GM20431 (cell line): ENCODE results near the gene EYS.
"Not testable (repeated sequence)": the region's sequence is repeated elsewhere in the genome, so short reads cannot be mapped to it uniquely, and the experiment has no call there.

Source experiments
- in situ Hi-C: fragments of 300-500 bp; cut with MseI, MboI; formaldehyde crosslinking; loops from one replicate; pipeline ENCODE4 v1.15.0; 2020; ENCODE audit warnings: low sequenced_read_pairs; ENCODE audit not compliant: unreplicated experiment

Gene EYS

DNA sequence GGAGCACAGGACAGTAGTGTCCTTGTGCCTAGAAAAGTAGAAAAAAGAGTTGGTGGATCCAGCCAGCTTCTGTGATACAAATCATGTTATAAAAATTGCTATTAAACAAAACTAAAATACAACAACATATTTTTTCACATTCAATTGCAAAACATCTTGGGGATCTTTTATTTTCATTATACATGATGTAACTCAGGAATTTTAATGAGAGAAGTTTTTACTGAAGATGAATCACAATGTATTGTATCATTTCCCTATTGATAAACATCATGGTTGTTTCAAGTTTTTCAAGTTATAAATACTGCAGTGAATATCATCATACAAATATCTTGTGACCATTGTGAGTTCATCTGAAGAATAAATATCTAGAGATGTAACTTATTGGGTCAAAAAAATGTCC lies 1463.4 kb downstream of the EYS start:
- in situ Hi-C loops, result no loop called here

- in situ Hi-C loops, result not testable (repeated sequence)
Observed at GRCh38 chr6:64238908-64239307, 1468.1 kb downstream of the EYS start.

- in situ Hi-C loops, result no loop called here
Observed at GRCh38 chr6:64238071-64238470, 1469.0 kb downstream of the EYS start.

GRCh38 chr6:64233746-64234145 lies 1473.3 kb downstream of the EYS start:
- in situ Hi-C loops, result no loop called here

DNA sequence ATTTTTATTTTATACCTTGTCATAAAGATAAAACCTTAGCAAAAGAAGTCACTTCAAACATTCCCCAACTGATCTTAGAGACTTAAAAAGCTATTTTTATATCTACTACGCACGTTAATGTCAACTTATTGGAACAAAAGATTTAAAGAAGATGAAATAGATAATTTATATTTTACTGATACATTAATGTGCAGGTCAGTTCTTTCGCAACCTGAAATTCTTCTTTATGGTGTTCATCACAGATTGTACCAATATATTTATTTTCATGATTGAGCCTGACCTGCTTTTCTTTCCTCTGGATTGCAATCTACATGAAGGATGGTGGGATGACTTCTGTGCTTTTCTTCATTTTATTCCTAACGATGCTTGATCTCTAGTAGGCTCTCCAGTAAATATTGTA lies 1475.1 kb downstream of the EYS start:
- in situ Hi-C loops, result no loop called here

DNA sequence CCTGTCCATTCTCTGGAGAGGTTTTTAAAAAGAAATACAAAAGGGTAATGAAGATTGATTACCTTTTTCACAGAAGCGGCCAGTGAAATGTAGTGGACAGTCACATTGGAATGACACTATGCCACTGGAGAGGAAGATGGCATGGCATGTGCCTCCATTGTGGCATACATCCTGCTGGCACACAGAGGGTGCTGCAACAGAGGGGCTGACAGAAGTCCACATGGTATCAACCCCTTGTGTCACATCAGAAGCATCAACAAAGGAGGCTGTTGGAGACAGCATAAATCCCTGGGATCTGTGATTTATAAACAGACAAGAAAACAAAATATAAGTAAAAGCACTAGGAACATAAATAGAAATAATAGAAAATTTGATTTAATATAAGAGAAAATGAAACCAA lies 1476.5 kb downstream of the EYS start:
- in situ Hi-C loops, result no loop called here

DNA sequence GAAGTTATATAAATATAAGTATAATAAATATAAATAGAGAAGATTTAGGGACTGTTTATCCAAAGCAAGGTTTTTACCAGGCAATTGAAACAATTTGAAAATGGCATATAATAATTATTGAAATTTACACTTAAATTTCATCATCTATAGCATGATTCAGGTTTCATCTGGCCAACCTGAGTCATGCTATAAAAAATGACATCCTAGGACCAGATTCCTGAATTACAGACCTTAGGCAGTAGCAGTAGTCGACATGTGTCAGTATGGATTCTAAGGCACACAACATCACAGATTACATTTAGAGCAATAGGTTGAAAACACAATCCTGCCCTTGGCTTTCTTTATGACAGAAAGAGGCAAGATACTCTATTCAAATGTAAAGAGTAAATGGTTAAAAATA lies 1479.2 kb downstream of the EYS start:
- in situ Hi-C loops, result no loop called here

DNA sequence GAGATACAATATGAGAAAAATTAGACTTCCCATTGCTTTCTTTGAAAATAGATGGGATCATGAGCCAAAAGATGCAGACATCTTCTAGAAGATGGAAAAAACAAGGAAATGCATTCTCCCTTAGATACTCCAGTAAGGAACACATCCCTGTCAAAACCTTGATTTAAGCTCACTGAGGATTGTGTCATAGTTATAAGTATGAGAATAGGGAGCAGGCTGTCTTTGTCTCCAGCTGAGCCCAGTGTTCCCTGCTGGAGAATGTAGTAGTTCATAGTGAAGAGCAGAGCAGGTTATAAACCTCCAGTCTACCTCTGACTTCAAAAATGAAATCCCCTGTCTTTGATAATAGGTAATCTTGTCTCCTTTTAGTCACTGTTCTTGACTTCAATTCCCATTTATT lies 1481.5 kb downstream of the EYS start:
- in situ Hi-C loops, result no loop called here

DNA sequence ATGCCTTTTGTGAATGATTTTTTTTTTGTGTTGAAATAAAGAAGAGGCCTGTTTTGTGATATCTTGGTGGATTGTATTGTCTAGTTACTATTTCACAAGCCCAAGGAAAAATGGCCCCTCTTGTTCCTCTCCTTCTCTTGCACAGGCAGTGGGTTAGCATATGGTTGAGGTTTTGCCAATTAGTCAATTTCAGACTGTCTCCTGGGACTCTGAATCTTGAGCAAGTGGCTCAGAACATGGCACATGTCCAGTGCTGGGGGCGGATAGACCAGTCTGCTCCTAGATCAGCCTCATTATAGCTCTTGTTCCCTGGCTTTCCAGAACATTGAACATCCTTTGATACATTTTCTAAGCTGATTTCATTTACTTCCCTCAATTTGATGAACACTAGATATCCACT lies 1482.2 kb downstream of the EYS start:
- in situ Hi-C loops, result no loop called here

DNA sequence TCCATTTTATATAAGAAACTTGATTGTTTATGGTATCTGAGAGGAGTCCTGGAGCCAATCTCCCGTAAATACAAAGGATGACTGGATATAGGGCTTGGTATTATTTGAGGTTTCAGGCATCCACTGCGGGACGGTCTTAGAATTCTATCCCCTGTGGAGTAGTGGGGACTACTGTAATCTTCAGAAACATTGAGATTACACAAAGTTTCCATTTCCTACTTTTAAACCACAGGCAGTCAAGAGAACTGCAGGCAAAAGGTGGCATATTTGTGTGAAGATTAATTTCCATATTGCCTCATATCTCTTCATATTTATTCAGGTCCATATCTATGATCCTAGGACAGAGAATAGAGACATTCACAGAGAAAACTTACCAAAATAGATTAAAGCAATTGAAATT lies 1485.2 kb downstream of the EYS start:
- in situ Hi-C loops, result no loop called here

DNA sequence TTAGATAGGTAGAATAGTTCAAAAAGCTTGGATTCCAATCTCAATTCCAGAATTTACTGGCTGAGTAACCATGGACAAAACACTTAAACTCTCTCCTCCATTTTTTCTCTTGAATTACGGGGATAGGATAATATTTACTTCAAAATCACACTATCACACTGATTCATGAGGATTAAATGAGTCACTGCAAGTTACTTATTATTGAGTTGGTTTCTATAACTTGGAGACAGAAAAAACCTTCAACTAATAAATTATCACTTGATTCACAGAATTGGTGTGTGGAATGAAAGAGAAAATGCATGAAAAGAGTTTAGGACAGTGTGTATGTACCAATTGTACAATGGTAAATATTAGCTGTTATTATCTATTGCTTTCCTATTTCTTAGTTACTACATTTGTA lies 1486.2 kb downstream of the EYS start:
- in situ Hi-C loops, result no loop called here

GRCh38 chr6:64217721-64218620 lies 1489.1 kb downstream of the EYS start:
- in situ Hi-C loops, result no loop called here

- in situ Hi-C loops, result no loop called here
Observed at GRCh38 chr6:64214373-64214772, 1492.7 kb downstream of the EYS start.

GRCh38 chr6:64213697-64214096 lies 1493.3 kb downstream of the EYS start:
- in situ Hi-C loops, result no loop called here

- in situ Hi-C loops, result no loop called here
Observed at GRCh38 chr6:64197246-64197645, 1509.8 kb downstream of the EYS start.

- in situ Hi-C loops, result no loop called here
Observed at GRCh38 chr6:64186592-64186991, 1520.4 kb downstream of the EYS start.

DNA sequence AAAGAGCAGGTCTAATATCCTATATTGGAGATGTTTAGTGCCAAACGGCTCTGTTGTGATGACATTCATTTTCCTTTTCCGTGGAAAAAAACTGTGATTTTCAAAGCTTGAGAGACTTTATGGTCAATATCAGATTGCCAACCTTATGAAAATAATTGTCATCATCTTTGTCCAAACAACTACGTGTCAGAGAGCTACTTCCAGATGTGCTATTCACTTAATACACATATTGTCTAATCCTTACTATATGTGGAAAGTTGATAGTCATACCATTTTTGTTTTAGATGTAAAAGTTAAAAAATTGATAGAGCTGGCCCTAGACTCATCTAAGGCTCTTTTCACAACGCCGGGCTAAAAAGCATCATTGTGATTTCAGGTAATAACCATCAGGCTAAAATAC lies 1521.4 kb downstream of the EYS start:
- in situ Hi-C loops, result no loop called here

DNA sequence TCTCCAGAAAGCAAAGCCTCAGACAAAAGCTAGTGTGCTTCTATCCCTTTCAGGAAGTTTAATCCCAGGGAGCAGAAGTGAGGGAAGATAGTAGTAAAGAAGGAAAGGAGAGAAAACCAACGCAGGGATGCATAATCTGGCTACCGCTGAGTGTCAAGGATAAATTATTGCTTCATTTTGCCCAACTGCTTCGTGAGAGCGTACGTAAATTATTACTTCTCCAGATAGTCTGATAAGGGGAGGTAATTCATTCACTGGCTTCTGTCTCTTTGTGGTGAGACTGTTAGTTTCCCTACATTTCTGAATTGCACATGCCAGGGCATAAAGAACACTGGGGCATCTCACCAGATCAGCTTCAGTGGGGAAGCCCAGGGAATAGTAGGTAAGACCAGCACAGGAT lies 1531.7 kb downstream of the EYS start:
- in situ Hi-C loops, result no loop called here

- in situ Hi-C loops, result no loop called here
Observed at GRCh38 chr6:64170316-64170715, 1536.7 kb downstream of the EYS start.

DNA sequence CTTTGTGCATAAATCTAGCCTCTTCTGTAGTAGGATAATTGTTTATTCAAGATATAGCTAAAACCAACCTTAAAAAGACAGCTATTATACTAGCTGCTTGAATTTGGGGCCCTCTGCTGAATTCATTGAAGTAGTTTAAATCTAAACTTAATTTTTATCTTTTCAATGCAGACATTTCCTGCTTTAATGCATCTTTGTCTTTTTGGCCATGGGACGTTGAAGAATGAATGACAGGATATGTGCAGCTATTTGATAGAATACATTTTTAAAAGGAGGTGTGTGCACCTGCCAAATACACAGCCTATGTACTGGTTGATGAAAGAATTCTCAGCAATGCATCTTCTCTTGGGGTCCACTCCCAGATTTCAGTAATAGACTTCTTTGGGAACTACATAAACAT lies 1546.5 kb downstream of the EYS start:
- in situ Hi-C loops, result no loop called here

GRCh38 chr6:64155063-64155462 lies 1552.0 kb downstream of the EYS start:
- in situ Hi-C loops, result no loop called here

GRCh38 chr6:64146876-64147275 lies 1560.2 kb downstream of the EYS start:
- in situ Hi-C loops, result no loop called here
